SIG-M5 treated with dmso at 0.1 percent for 504 hours (cell line): ENCODE data around the gene CHRND.

Experiments
- DNase-seq: peaks from one replicate; lab custom pipeline; 2025; ENCODE audit not compliant: unreplicated experiment; lab: John Stamatoyannopoulos, UW

Gene CHRND

GRCh38 chr2:232525791-232526371, at the start of gene CHRND:
TSS of gene CHRND (plus strand) at chr2:232526160. CDS start at chr2:232526216, 56 bp downstream.
- no peak for DNase-seq

GRCh38 chr2:232476791-232477190, 49.2 kb upstream of the CHRND start:
- DNase-seq, result no peak

- no peak for DNase-seq
Measured at GRCh38 chr2:232477751-232478510, 48.0 kb upstream of the CHRND start.

GRCh38 chr2:232478571-232479340, 47.2 kb upstream of the CHRND start:
- no peak for DNase-seq

- DNase-seq, result no peak
Measured at GRCh38 chr2:232479341-232480200, 46.4 kb upstream of the CHRND start.

- no peak for DNase-seq
Measured at GRCh38 chr2:232480201-232481190, 45.5 kb upstream of the CHRND start.

- no peak for DNase-seq
Measured at GRCh38 chr2:232481322-232482140, 44.4 kb upstream of the CHRND start.

- DNase-seq, result no peak
Measured at GRCh38 chr2:232482301-232483238, 43.4 kb upstream of the CHRND start.

- DNase-seq, result no peak
Measured at GRCh38 chr2:232483311-232483922, 42.5 kb upstream of the CHRND start.

GRCh38 chr2:232483923-232484627, 41.9 kb upstream of the CHRND start:
- no peak for DNase-seq

- no peak for DNase-seq
Measured at GRCh38 chr2:232484628-232485347, 41.2 kb upstream of the CHRND start.

GRCh38 chr2:232485348-232485756, 40.6 kb upstream of the CHRND start:
- no peak for DNase-seq

- DNase-seq, result no peak
Measured at GRCh38 chr2:232485757-232486557, 40.0 kb upstream of the CHRND start.

GRCh38 chr2:232486558-232487384, 39.2 kb upstream of the CHRND start:
- no peak for DNase-seq
